GM23338 (cell line): ENCODE data around the gene HEATR5B. TPM values are rescaled to one million over a fixed set of nuclear protein-coding genes. Genes with fewer than 3 reads are reported as not detected.

Experiments used
- ATAC-seq: fragments of 200-7000 bp; cut with Tn5 transposase; 3 replicates; pipeline ENCODE4 v1.9.1; 2020
- DNase-seq: peaks from one replicate; pipeline ENCODE4 v3.0.0-alpha.2; 2015; ENCODE audit warnings: low spot score
- H2AFZ ChIP-seq: fragments of 200-600 bp; sonication (generic); 2 replicates; pipeline ENCODE4 v1.8.0; 2016; ENCODE audit warnings: antibody characterized with exemption, mild to moderate bottlenecking, moderate library complexity
- H3F3A ChIP-seq: fragments of 200-600 bp; sonication (generic); replicated peaks from 2 replicates; pipeline ENCODE4 v1.8.0; 2017; ENCODE audit warnings: antibody characterized with exemption, mixed run types, low read depth
- H3K27ac ChIP-seq: fragments of 200-600 bp; sonication (generic); 2 replicates; pipeline ENCODE4 v1.6.1; 2016; ENCODE audit warnings: low read depth
- H3K27me3 ChIP-seq: fragments of 200-600 bp; sonication (generic); 2 replicates; pipeline ENCODE4 v1.8.0; 2016; ENCODE audit warnings: mild to moderate bottlenecking, mixed run types, moderate library complexity; ENCODE audit not compliant: insufficient read depth
- H3K36me3 ChIP-seq: fragments of 200-600 bp; sonication (generic); 2 replicates; pipeline ENCODE4 v1.8.0; 2016; ENCODE audit warnings: mild to moderate bottlenecking; ENCODE audit not compliant: insufficient read depth
- H3K4me1 ChIP-seq: fragments of 200-600 bp; sonication (generic); 2 replicates; pipeline ENCODE4 v1.8.0; 2016; ENCODE audit warnings: mild to moderate bottlenecking, moderate library complexity; ENCODE audit not compliant: insufficient read depth
- H3K4me2 ChIP-seq: fragments of 200-600 bp; sonication (generic); 2 replicates; pipeline ENCODE4 v1.7.1; 2017; ENCODE audit warnings: mixed run types
- H3K4me3 ChIP-seq: fragments of 200-600 bp; sonication (generic); 2 replicates; pipeline ENCODE4 v1.6.1; 2016; ENCODE audit warnings: mixed run types
- H3K79me2 ChIP-seq: fragments of 200-600 bp; sonication (generic); replicated peaks from 2 replicates; pipeline ENCODE4 v1.8.0; 2017; ENCODE audit warnings: mild to moderate bottlenecking; ENCODE audit not compliant: insufficient read depth
- H3K9me2 ChIP-seq: fragments of 200-600 bp; sonication (generic); 2 replicates; pipeline ENCODE4 v1.8.0; 2017; ENCODE audit not compliant: insufficient read depth
- H4K20me1 ChIP-seq: fragments of 200-600 bp; sonication (generic); replicated peaks from 2 replicates; pipeline ENCODE4 v1.8.0; 2017; ENCODE audit warnings: mild to moderate bottlenecking; ENCODE audit not compliant: insufficient read depth
- H3K27ac Mint-ChIP-seq: 2 replicates; pipeline ENCODE4 v1.8.0; 2020; ENCODE audit warnings: inconsistent platforms, mild to moderate bottlenecking, moderate library complexity, mixed read lengths
- H3K27me3 Mint-ChIP-seq: 3 replicates; pipeline ENCODE4 v1.8.0; 2022; ENCODE audit warnings: low read depth, mild to moderate bottlenecking, moderate library complexity, mixed read lengths, inconsistent platforms; ENCODE audit not compliant: insufficient read depth, poor library complexity
- H3K36me3 Mint-ChIP-seq: 3 replicates; pipeline ENCODE4 v1.8.0; 2021; ENCODE audit warnings: low read depth, mild to moderate bottlenecking, inconsistent platforms, moderate library complexity, mixed read lengths
- H3K4me1 Mint-ChIP-seq: 3 replicates; pipeline ENCODE4 v1.8.0; 2020; ENCODE audit warnings: mild to moderate bottlenecking, inconsistent platforms, mixed read lengths
- H3K4me3 Mint-ChIP-seq: 3 replicates; pipeline ENCODE4 v1.8.0; 2021; ENCODE audit warnings: moderate library complexity, mild to moderate bottlenecking, inconsistent platforms, mixed read lengths
- H3K9me3 Mint-ChIP-seq: 3 replicates; pipeline ENCODE4 v1.8.0; 2020; ENCODE audit warnings: moderate library complexity, mild to moderate bottlenecking, inconsistent platforms, mixed read lengths
- CREB1 ChIP-seq: fragments of 250-450 bp; sonication (Bioruptor Pico); IDR thresholded peaks from 2 replicates; pipeline ENCODE4 v1.5.0; 2020; ENCODE audit warnings: low read depth, mild to moderate bottlenecking, moderate library complexity
- CTCF ChIP-seq, 2 experiments: fragments of 200-600 bp in 1 of 2; sonication (generic) in 1 of 2; conservative IDR thresholded peaks; 2 replicates each; pipeline versions ENCODE4 v1.5.1 to v1.6.1; 2016 to 2017; ENCODE audit warnings: antibody characterized with exemption in 2 of 2, low read depth in 2 of 2, mild to moderate bottlenecking in 2 of 2, moderate library complexity in 1 of 2
- ETS1 ChIP-seq: IDR thresholded peaks from 2 replicates; pipeline ENCODE4 v1.6.1; 2016; ENCODE audit warnings: antibody characterized with exemption
- EZH2phosphoT487 ChIP-seq: fragments of 200-600 bp; sonication (generic); IDR thresholded peaks from one replicate; pipeline ENCODE4 v1.8.1; 2018; ENCODE audit warnings: antibody characterized with exemption; ENCODE audit not compliant: unreplicated experiment
- JUNB ChIP-seq: IDR thresholded peaks from one replicate; pipeline ENCODE4 v1.6.1; 2016; ENCODE audit warnings: antibody characterized with exemption; ENCODE audit not compliant: unreplicated experiment
- POLR2AphosphoS5 ChIP-seq: IDR thresholded peaks from 2 replicates; pipeline ENCODE4 v1.6.1; 2016; ENCODE audit warnings: antibody characterized with exemption, low read depth
- ZNF114 ChIP-seq: fragments of 250-450 bp; sonication (Bioruptor Pico); IDR thresholded peaks from 2 replicates; pipeline ENCODE4 v1.5.0; 2020; ENCODE audit warnings: mild to moderate bottlenecking, moderate library complexity
- ZNF331 ChIP-seq: fragments of 250-450 bp; sonication (Bioruptor Pico); IDR thresholded peaks from 2 replicates; pipeline ENCODE4 v1.5.0; 2020; ENCODE audit warnings: low read depth, mild to moderate bottlenecking, moderate library complexity
- polyA plus RNA-seq: library from polyadenylated mRNA; unstranded; fragments of >200 nt; fragmentation: Nextera tagmentation; extraction: Ambion mirVana; gene quantifications from 2 replicates; pipeline ENCODE4 v1.2.1, GENCODE V29; 2016
- total RNA-seq: library from RNA; depleted of rRNA; stranded (reverse); fragments of >200 nt; shearing (Covaris generic); gene quantifications from 2 replicates; pipeline ENCODE4 v1.2.3, GENCODE V29; 2014

HEATR5B gene
- total and polyA plus RNA-seq, 2 experiments from 2014 or later, result 4.0 to 18.8 TPM

- Mint-ChIP-seq H3K36me3 (peaks cover 11% of the 10 kb centered on the region; the same call in 2 of the 3 replicates), H3K9me3 (no peaks in the 10 kb centered on the region), H3K27ac (no peak overlapping the region), H3K4me3 (no peak overlapping the region), H3K27me3 (no peaks in the 10 kb centered on the region), H3K4me1 (peaks cover 5% of the 10 kb centered on the region)
- no peaks in the 10 kb centered on the region for H3K79me2 ChIP-seq
- H3K27me3 ChIP-seq, result no peaks in the 10 kb centered on the region
- no peak overlapping the region for H3K4me2 ChIP-seq
- no peak overlapping the region for H2AFZ ChIP-seq
- TF ChIP-seq CTCF (conservative IDR thresholded peaks at IDR 0.05; ENCODE audit: low read depth in 2 of 2) (peak; percentile 69 to 81), ZNF331 (CRISPR knock-in tag) (no peak), CREB1 (no peak), EZH2phosphoT487 (no peak), ETS1 (no peak)
- no peak overlapping the region for H3K4me3 ChIP-seq
- no peaks in the 10 kb centered on the region for H3K9me2 ChIP-seq
- peaks cover 5% of the 10 kb centered on the region; the same call in 1 of the 2 replicates for H3K4me1 ChIP-seq
- DNase-seq (peak; percentile 83), ATAC-seq (peak; percentile 98)
- H3K27ac ChIP-seq, result no peak overlapping the region
- H3F3A ChIP-seq, result 0 out of 2 replicates have a peak, but pooled peaks cover 2% of the 10 kb centered on the region
- no peaks in the 10 kb centered on the region for H4K20me1 ChIP-seq
- H3K36me3 ChIP-seq, result no peaks in the 10 kb centered on the region; the same call in 1 of the 2 replicates
These were observed 58.1 kb downstream of the HEATR5B start for GRCh38 chr2:37026050-37026449.

- ATAC-seq (peak; percentile 82), DNase-seq (peak; percentile 11)
- peaks cover 4% of the 10 kb centered on the region; the same call in 1 of the 2 replicates for H3F3A ChIP-seq
- Mint-ChIP-seq H3K27me3 (no peaks in the 10 kb centered on the region), H3K36me3 (peaks cover 7% of the 10 kb centered on the region), H3K9me3 (no peaks in the 10 kb centered on the region), H3K4me1 (peaks cover 7% of the 10 kb centered on the region), H3K27ac (peak overlapping the region; percentile 82), H3K4me3 (no peak overlapping the region)
- no peaks in the 10 kb centered on the region for H3K79me2 ChIP-seq
- H2AFZ ChIP-seq, result no peak overlapping the region
- no peaks in the 10 kb centered on the region for H3K27me3 ChIP-seq
- H3K27ac ChIP-seq, result 0 out of 2 replicates have a peak overlapping the region, but pooled peaks have one; percentile 5
- H4K20me1 ChIP-seq, result no peaks in the 10 kb centered on the region
- H3K4me3 ChIP-seq, result no peak overlapping the region
- peaks cover 3% of the 10 kb centered on the region; the same call in 1 of the 2 replicates for H3K36me3 ChIP-seq
- H3K4me2 ChIP-seq, result no peak overlapping the region
- H3K4me1 ChIP-seq, result peaks cover 5% of the 10 kb centered on the region; the same call in 1 of the 2 replicates
- no peaks in the 10 kb centered on the region for H3K9me2 ChIP-seq
- TF ChIP-seq EZH2phosphoT487 (no peak), JUNB (no peak), ZNF114 (CRISPR knock-in tag) (no peak), ETS1 (no peak), POLR2AphosphoS5 (no peak), CTCF (conservative IDR thresholded peaks at IDR 0.05; ENCODE audit: low read depth in 2 of 2) (no peak), CREB1 (no peak)
These were observed 63.0 kb downstream of the HEATR5B start for GRCh38 chr2:37020887-37021796.
